Astrocyte (in vitro differentiated cells and primary cell): ENCODE data around the gene KCNH2. TPM values are rescaled to one million over a fixed set of nuclear protein-coding genes. Genes with fewer than 3 reads are reported as not detected.

Experiments used
- DNase-seq: peaks from one replicate; pipeline ENCODE4 v3.0.0-alpha.2; 2010; ENCODE audit warnings: low read depth
- FAIRE-seq: peaks from 2 replicates; lab custom pipeline; 2011; peaks lifted over from hg19 to GRCh38; lab: Jason Lieb, UNC
- H2AFZ ChIP-seq: 2 replicates; pipeline ENCODE4 v1.6.0; 2012; ENCODE audit warnings: low read depth, low read length, inconsistent platforms
- H3K27ac ChIP-seq: 2 replicates; pipeline ENCODE4 v1.5.1; 2011; ENCODE audit warnings: low read depth, low read length, inconsistent platforms
- H3K27me3 ChIP-seq: 2 replicates; pipeline ENCODE4 v1.6.0; 2011; ENCODE audit warnings: low read length, inconsistent platforms; ENCODE audit not compliant: insufficient read depth
- H3K36me3 ChIP-seq: 2 replicates; pipeline ENCODE4 v1.5.1; 2011; ENCODE audit warnings: low read length, inconsistent platforms; ENCODE audit not compliant: insufficient read depth
- H3K4me1 ChIP-seq: 2 replicates; pipeline ENCODE4 v1.5.1; 2011; ENCODE audit warnings: low read length, inconsistent platforms; ENCODE audit not compliant: insufficient read depth
- H3K4me2 ChIP-seq: 2 replicates; pipeline ENCODE4 v1.6.0; 2012; ENCODE audit warnings: low read length, inconsistent platforms
- H3K4me3 ChIP-seq: 2 replicates; pipeline ENCODE4 v1.5.1; 2011; ENCODE audit warnings: low read depth, mild to moderate bottlenecking, low read length, inconsistent platforms; ENCODE audit not compliant: insufficient read depth
- H3K79me2 ChIP-seq: 2 replicates; pipeline ENCODE4 v1.6.0; 2012; ENCODE audit warnings: mild to moderate bottlenecking, low read length, inconsistent platforms; ENCODE audit not compliant: insufficient read depth
- H3K9ac ChIP-seq: 2 replicates; pipeline ENCODE4 v1.6.0; 2012; ENCODE audit warnings: mild to moderate bottlenecking, low read length, inconsistent platforms
- H3K9me3 ChIP-seq: 2 replicates; pipeline ENCODE4 v1.5.1; 2012; ENCODE audit warnings: low read depth, mild to moderate bottlenecking, low read length, inconsistent platforms; ENCODE audit not compliant: insufficient read depth
- H4K20me1 ChIP-seq: 2 replicates; pipeline ENCODE4 v1.6.0; 2012; ENCODE audit warnings: low read length, inconsistent platforms; ENCODE audit not compliant: insufficient read depth
- H3K27ac Mint-ChIP-seq: one replicate; pipeline ENCODE4 v1.8.0; 2021; ENCODE audit warnings: mild to moderate bottlenecking, mixed read lengths; ENCODE audit not compliant: unreplicated experiment
- H3K27me3 Mint-ChIP-seq: one replicate; pipeline ENCODE4 v1.8.0; 2021; ENCODE audit warnings: low read depth, mixed read lengths; ENCODE audit not compliant: unreplicated experiment
- H3K36me3 Mint-ChIP-seq: one replicate; pipeline ENCODE4 v1.8.0; 2021; ENCODE audit warnings: low read depth, mixed read lengths; ENCODE audit not compliant: unreplicated experiment
- H3K4me1 Mint-ChIP-seq: one replicate; pipeline ENCODE4 v1.8.0; 2021; ENCODE audit warnings: low read depth, mixed read lengths; ENCODE audit not compliant: unreplicated experiment
- H3K4me3 Mint-ChIP-seq: one replicate; pipeline ENCODE4 v1.8.0; 2021; ENCODE audit warnings: mild to moderate bottlenecking, moderate library complexity, mixed read lengths; ENCODE audit not compliant: unreplicated experiment
- H3K9me3 Mint-ChIP-seq: one replicate; pipeline ENCODE4 v1.8.0; 2021; ENCODE audit warnings: mild to moderate bottlenecking, mixed read lengths; ENCODE audit not compliant: unreplicated experiment
- EZH2 ChIP-seq: IDR thresholded peaks from 2 replicates; pipeline ENCODE4 v1.6.1; 2012; ENCODE audit warnings: mild to moderate bottlenecking, low read length, inconsistent platforms; ENCODE audit not compliant: insufficient read depth
- total RNA-seq: library from RNA; stranded (reverse); gene quantifications from 2 replicates; pipeline ENCODE4 v1.2.1, GENCODE V29; 2021
- TF ChIP-seq, protein P1 (sequence below): IDR thresholded peaks from 2 replicates; pipeline ENCODE4 v1.5.1; 2011; ENCODE audit warnings: low read depth, mild to moderate bottlenecking, inconsistent platforms, low read length, moderate library complexity; ENCODE audit not compliant: insufficient read depth

KCNH2 gene
- total RNA-seq, 1 donor from 2014 or later: 4.6 TPM

- H3K79me2 ChIP-seq: no peaks in the 10 kb centered on the region
- H3K4me1 ChIP-seq: no peaks in the 10 kb centered on the region
- no peak overlapping the region for H3K4me3 ChIP-seq
- Mint-ChIP-seq H3K4me1 (no peaks in the 10 kb centered on the region), H3K27me3 (peaks cover 30% of the 10 kb centered on the region), H3K36me3 (no peaks in the 10 kb centered on the region), H3K27ac (no peak overlapping the region), H3K9me3 (no peaks in the 10 kb centered on the region), H3K4me3 (no peak overlapping the region)
- no peaks in the 10 kb centered on the region for H3K9me3 ChIP-seq
- no peaks in the 10 kb centered on the region for H4K20me1 ChIP-seq
- H2AFZ ChIP-seq: no peak overlapping the region
- no peak overlapping the region for H3K4me2 ChIP-seq
- no peaks in the 10 kb centered on the region for H3K36me3 ChIP-seq
- H3K27ac ChIP-seq: no peak overlapping the region
- FAIRE-seq (no peak), DNase-seq (no peak)
- H3K27me3 ChIP-seq: peaks cover 4% of the 10 kb centered on the region
- H3K9ac ChIP-seq: no peak overlapping the region
- TF ChIP-seq, protein P1, sequence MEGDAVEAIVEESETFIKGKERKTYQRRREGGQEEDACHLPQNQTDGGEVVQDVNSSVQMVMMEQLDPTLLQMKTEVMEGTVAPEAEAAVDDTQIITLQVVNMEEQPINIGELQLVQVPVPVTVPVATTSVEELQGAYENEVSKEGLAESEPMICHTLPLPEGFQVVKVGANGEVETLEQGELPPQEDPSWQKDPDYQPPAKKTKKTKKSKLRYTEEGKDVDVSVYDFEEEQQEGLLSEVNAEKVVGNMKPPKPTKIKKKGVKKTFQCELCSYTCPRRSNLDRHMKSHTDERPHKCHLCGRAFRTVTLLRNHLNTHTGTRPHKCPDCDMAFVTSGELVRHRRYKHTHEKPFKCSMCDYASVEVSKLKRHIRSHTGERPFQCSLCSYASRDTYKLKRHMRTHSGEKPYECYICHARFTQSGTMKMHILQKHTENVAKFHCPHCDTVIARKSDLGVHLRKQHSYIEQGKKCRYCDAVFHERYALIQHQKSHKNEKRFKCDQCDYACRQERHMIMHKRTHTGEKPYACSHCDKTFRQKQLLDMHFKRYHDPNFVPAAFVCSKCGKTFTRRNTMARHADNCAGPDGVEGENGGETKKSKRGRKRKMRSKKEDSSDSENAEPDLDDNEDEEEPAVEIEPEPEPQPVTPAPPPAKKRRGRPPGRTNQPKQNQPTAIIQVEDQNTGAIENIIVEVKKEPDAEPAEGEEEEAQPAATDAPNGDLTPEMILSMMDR: no peak
- no peak for TF ChIP-seq EZH2
These were observed 22.9 kb upstream of the KCNH2 start for GRCh38 chr7:151000897-151001495.

DNA sequence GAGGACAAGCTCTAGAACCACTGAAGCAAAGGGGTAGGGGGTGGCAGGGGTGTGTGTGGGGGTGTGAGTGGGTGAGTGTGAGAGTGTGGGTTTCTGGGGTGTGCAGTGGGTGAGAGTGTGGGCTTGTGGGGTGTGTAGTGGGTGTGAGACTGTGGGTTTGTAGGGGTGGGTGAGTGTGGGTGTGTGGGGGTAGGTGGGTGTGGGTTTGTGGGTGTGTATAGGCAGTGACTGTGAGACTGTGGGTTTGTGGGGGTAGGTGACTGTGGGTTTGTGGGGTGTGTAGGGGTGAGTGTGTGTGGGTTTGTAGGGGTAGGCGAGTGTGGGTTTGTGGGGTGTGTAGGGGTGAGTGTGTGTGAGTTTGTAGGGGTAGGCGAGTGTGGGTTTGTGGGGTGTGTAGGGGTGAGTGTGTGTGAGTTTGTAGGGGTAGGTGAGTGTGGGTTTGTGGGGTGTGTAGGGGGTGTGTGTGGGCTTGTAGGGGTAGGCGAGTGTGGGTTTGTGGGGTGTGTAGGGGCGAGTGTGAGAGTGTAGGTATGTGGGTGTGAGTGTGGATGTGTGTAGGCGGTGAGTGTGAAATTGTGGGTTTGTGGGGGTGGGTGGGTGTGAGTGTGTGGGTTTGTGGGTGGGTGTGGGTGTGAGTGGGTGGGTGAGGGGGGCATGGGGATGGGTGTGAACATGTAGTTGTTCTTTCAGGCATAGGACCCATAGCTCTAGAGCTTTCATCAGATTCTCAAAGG is 21.5 kb upstream of the KCNH2 start:
- FAIRE-seq: no peak

More for the DNA sequence above, 21.5 kb upstream of the KCNH2 start:
- Histone ChIP-seq H3K27me3 (peaks cover 4% of the 10 kb centered on the region), H3K4me2 (no peak overlapping the region), H3K4me1 (no peaks in the 10 kb centered on the region), H3K27ac (no peak overlapping the region), H3K36me3 (no peaks in the 10 kb centered on the region), H3K9ac (no peak overlapping the region), H4K20me1 (no peaks in the 10 kb centered on the region), H2AFZ (no peak overlapping the region), H3K9me3 (no peaks in the 10 kb centered on the region), H3K4me3 (no peak overlapping the region), H3K79me2 (no peaks in the 10 kb centered on the region)
- Mint-ChIP-seq H3K27me3 (peaks cover 20% of the 10 kb centered on the region), H3K4me3 (no peak overlapping the region), H3K9me3 (no peaks in the 10 kb centered on the region), H3K4me1 (no peaks in the 10 kb centered on the region), H3K27ac (no peak overlapping the region), H3K36me3 (no peaks in the 10 kb centered on the region)
- no peak for TF ChIP-seq EZH2
- TF ChIP-seq, protein P1: no peak
- no peak for DNase-seq
